LHCN-M2 (cell line): ENCODE measurements around the gene ETFRF1. TPM values are rescaled to one million over a fixed set of nuclear protein-coding genes. Genes with fewer than 3 reads are reported as not detected.

Experiments used
- DNase-seq: peaks from one replicate; pipeline ENCODE4 v3.0.0-alpha.2; 2012; ENCODE audit warnings: low read depth
- total RNA-seq: library from RNA; depleted of rRNA; stranded (reverse); fragments of >200 nt; gene quantifications from 2 replicates; pipeline ENCODE4 v1.2.3, GENCODE V29; 2014; rRNA removed

Gene ETFRF1
- total RNA-seq, 1 experiment from 2014 or later, result 24.9 TPM

DNA sequence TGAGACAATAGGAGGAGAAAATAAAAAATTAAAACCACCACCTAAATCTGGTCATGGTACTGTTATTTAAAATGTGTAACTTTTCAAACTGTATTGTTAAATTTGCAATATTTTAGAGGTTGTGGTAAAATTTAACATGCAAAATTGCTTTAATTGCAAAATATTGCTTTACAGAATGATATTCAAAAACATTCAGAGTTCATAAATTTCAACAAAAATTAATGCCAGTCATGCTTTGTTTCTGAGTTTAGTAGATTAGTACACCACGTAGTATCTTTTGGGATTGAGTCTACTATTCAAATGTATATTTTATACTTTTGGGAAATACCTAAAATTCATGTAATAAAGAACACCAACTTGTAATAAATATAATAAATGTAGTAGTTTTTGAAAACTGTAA, 18.3 kb downstream of the ETFRF1 start:
- DNase-seq, result no peak

DNA sequence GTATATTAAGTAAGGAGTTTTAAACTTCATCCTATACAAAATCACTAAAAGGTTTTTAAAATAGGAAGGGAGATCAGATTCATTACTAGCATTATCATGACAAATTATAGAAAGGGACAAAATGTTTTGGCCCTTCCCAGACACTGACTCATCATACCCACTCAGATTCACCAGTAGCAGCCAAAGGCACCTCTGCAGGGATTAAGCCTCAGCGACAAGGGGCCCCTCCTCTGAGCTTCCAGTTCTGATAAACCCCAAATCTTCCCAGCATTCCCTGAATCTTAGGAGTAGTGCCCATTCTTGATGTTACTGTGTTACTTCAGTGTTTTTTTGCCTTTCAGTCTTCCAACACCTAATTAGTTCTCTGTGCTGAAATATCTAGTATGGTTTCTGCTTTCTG, 41.2 kb downstream of the ETFRF1 start:
- DNase-seq, result peak; percentile 50

- DNase-seq, result no peak
Observed at GRCh38 chr12:25236626-25237025, 41.6 kb downstream of the ETFRF1 start.

GRCh38 chr12:25241167-25242020, 46.4 kb downstream of the ETFRF1 start:
- peak; percentile 35 for DNase-seq

DNA sequence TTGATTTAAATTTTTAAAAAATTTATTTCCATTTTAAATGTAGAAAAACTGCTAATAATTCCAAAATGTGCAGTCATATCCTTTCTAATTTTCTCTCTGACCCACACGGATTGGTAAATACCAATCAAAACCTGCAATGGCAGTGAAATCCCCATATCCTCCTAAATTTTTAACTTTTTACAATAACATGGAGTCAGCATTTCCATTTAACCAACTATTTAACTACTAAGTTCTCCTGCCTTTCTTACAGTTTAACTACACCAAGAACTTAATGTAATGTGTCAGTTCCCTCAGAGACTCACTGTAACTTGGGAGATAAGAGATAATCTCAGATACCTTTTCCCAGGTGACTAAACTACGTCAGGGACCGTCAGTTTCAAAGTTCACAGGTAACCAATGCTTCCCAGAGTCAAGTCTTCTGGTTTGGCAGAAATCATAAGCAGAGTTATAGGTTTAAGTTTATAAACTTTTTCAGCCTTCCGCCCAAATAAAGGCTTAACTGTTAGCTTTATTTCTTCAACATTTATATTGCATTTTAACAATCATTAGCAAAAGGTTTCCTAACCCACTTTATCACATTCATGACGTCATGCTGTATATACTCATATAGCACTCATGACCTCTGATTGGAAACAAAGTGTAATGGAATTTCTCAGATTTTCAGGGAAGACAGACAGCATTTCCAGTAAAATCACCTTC, 48.1 kb downstream of the ETFRF1 start:
- no peak for DNase-seq

DNA sequence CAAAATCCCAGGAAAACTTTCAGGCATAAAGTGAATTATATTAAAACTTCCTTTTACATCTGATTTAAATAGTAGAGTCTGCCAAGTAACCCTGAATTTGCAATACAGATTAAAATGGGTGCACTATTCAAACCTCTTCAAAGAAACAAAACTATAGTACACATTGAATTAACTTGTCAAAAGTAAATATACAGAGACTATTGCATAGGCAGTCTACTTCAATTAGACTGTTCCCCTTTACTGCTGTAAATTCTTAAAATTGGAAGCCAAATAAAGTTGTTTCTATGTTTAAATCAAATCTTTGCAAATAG, 48.6 kb downstream of the ETFRF1 start:
- DNase-seq, result no peak

- DNase-seq, result no peak
Observed at GRCh38 chr12:25245491-25245890, 50.5 kb downstream of the ETFRF1 start.

DNA sequence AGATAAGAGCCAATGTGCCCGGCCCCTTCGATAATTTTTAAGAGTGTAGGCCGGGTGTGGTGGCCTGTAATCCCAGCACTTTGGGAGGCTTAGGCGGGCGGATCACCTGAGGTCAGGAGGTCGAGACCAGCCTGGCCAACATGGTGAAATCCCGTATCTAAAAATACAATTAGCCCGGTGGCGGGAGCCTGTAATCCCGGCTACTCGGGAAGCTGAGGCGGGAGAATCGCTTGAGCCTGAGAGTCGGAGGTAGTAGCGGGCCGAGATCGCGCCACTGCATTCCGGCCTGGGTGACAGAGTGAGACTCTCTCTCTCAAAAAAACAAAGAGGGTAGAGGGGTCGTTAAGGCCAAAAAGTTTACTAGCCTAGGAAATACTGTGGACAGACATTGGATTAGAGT, 53.1 kb downstream of the ETFRF1 start:
- DNase-seq, result no peak

- no peak for DNase-seq
Observed at GRCh38 chr12:25248732-25249131, 53.7 kb downstream of the ETFRF1 start.

DNA sequence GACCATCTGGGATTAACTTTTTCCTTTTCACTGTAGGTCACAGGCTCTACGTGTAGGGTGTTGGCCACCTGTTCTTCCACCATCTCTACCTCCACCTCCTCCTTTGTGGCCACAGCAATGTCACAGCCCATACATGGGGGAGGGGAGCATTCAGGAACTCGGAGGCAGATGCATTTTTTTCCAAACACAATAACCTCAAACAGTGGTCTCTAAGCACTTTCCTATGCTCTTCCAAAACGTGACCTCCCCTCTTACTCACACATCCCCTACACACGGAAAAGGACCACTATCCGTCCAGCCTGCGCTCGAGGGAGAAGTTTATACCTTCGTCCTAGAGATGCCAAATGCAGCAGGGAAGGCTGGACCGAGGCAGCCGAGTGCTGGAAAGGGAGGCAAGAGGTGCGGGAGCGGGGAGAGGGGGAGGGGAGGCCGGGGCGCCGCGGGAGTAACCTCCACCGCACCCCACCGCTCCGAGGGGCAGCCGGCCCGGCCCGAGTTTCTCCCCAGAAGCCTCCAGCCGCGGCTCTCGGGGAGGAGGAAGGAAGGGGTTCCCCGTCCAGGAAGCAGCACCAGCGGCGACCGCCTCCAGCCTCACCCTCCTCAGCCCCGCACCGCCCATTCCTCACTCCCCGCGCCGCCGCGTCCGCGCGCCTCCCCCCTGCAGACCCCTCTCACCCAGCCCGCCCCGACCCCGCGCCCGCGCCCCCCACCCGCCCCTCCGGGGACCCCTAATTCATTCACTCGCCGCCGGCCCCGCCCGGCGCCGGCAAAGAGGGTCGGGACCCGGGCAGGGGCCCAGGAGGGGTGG, 55.1 kb downstream of the ETFRF1 start:
- DNase-seq, result peak; percentile 5

- peak; percentile 96 for DNase-seq
Observed at GRCh38 chr12:25250744-25251730, 56.0 kb downstream of the ETFRF1 start, which contains the start of gene KRAS. KRAS (minus strand) TSS chr12:25250929.

- DNase-seq, result no peak
Observed at GRCh38 chr12:25251769-25252168, 56.7 kb downstream of the ETFRF1 start.

- no peak for DNase-seq
Observed at GRCh38 chr12:25252946-25253345, 57.9 kb downstream of the ETFRF1 start.

GRCh38 chr12:25253371-25254068, 58.5 kb downstream of the ETFRF1 start:
- DNase-seq, result no peak

GRCh38 chr12:25254271-25254880, 59.3 kb downstream of the ETFRF1 start:
- DNase-seq, result peak; percentile 52

Other genes with a start within 250 kb of the ETFRF1 start
- 35.8 and 47.6 TPM in 2 replicates for gene BCAT1, start 246.1 kb upstream of the ETFRF1 start, total RNA-seq
- 0.11 and 0.83 TPM in 2 replicates for gene DNAI7, start 77 bp upstream of the ETFRF1 start, total RNA-seq
- 9.4 and 13.1 TPM in 2 replicates for gene KRAS, start 55.7 kb downstream of the ETFRF1 start, total RNA-seq